ENCODE data around the gene ARHGAP8.

DNA sequence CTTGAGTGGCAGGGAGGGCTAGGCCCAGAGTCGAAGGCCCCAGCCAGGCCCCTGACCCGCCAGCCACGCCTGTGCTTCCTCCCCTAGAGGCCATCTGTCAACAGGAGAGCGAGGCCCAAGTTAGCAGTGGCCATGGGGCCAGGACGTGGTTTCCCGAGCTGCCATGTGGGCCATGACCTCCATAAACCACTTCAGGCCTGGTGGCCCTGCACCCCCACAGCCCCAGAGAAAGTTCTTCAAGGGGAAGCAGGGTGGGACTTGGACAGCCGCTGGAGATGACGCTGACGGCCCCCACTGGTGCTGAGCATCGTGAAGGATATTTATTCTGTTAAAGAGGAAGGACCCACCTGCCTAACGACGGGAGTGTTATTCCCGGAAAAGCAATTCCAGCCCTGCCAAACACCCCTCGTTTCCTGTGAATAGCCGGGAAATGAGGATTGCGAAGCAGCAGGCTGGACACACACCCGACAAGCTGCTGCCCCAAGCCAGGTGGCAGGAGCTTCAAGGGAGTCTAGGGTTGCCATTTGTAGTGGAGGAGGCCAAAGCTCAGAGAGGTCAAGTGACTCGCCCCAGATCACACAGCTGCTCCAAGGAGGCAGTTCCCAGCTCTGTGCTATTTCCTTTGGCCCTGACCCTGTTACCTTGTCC is 37.5 kb upstream of the ARHGAP8 start:
- TF ChIP-seq, protein P1, sequence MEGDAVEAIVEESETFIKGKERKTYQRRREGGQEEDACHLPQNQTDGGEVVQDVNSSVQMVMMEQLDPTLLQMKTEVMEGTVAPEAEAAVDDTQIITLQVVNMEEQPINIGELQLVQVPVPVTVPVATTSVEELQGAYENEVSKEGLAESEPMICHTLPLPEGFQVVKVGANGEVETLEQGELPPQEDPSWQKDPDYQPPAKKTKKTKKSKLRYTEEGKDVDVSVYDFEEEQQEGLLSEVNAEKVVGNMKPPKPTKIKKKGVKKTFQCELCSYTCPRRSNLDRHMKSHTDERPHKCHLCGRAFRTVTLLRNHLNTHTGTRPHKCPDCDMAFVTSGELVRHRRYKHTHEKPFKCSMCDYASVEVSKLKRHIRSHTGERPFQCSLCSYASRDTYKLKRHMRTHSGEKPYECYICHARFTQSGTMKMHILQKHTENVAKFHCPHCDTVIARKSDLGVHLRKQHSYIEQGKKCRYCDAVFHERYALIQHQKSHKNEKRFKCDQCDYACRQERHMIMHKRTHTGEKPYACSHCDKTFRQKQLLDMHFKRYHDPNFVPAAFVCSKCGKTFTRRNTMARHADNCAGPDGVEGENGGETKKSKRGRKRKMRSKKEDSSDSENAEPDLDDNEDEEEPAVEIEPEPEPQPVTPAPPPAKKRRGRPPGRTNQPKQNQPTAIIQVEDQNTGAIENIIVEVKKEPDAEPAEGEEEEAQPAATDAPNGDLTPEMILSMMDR (IDR thresholded peaks at IDR 0.05; ENCODE audit: low read depth, low read length): no peak
- TF ChIP-seq POLR2A (IDR thresholded peaks at IDR 0.05; ENCODE audit: extremely low read depth, insufficient read length): no peak
- TF ChIP-seq, protein P2, sequence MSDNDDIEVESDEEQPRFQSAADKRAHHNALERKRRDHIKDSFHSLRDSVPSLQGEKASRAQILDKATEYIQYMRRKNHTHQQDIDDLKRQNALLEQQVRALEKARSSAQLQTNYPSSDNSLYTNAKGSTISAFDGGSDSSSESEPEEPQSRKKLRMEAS (IDR thresholded peaks at IDR 0.05; ENCODE audit: low read depth, low read length): no peak
